ENCODE results near the gene SMARCD2. TPM values are rescaled to one million over a fixed set of nuclear protein-coding genes. Genes with fewer than 3 reads are reported as not detected.

The SMARCD2 gene
- total RNA-seq, result 61.5 and 65.2 TPM in 2 replicates

GRCh38 chr17:63842540-63843386 is at the start of gene SMARCD2:
Gene SMARCD2 (minus strand): TSS chr17:63842685. CDS start chr17:63842674, 11 bp downstream.

GRCh38 chr17:63881935-63882601 is 39.6 kb upstream of the SMARCD2 start, which contains the start of gene GH2:
Gene GH2 (minus strand): TSS chr17:63881944. CDS start chr17:63881801, 143 bp downstream.

GRCh38 chr17:63873577-63873976 is 31.1 kb upstream of the SMARCD2 start, which contains the start of gene CSH2:
Gene CSH2 (minus strand): TSS chr17:63873677. CDS start chr17:63873614, 63 bp downstream.

GRCh38 chr17:63827002-63827800 is 15.3 kb downstream of the SMARCD2 start, which contains the start of the genes FTSJ3 and PSMC5:
Gene FTSJ3 (minus strand): TSS chr17:63827663. CDS start chr17:63826902, 761 bp downstream.
Gene PSMC5 (plus strand): TSS chr17:63827431. CDS start chr17:63827491, 60 bp downstream.

Other genes starting within 250 kb of the SMARCD2 start
- 12.5 and 17.2 TPM in 2 replicates for gene TACO1, start 241.8 kb downstream of the SMARCD2 start, total RNA-seq
- gene MAP3K3, start 220.3 kb downstream of the SMARCD2 start, total RNA-seq, result 27.6 and 39.1 TPM in 2 replicates
- gene LIMD2, start 142.6 kb downstream of the SMARCD2 start, total RNA-seq, result 7.4 and 16.4 TPM in 2 replicates
- 21.1 and 23.8 TPM in 2 replicates for gene STRADA, start 100.9 kb downstream of the SMARCD2 start, total RNA-seq
- gene CCDC47, start 69.1 kb downstream of the SMARCD2 start, total RNA-seq, result 87.6 and 102 TPM in 2 replicates
- 68.6 and 103 TPM in 2 replicates for gene DDX42, start 68.5 kb downstream of the SMARCD2 start, total RNA-seq
- gene PSMC5, start 15.3 kb downstream of the SMARCD2 start, total RNA-seq, result 45.4 and 62.9 TPM in 2 replicates
- gene FTSJ3, start 15.0 kb downstream of the SMARCD2 start, total RNA-seq, result 57.6 and 65.3 TPM in 2 replicates
- not detected in 2 replicates for gene CSH2, start 31.0 kb upstream of the SMARCD2 start, total RNA-seq
- not detected in 2 replicates for gene GH2, start 39.3 kb upstream of the SMARCD2 start, total RNA-seq
- not detected in 2 replicates for gene CSH1, start 53.9 kb upstream of the SMARCD2 start, total RNA-seq
- not detected in 2 replicates for gene CSHL1, start 68.6 kb upstream of the SMARCD2 start, total RNA-seq
- gene GH1, start 76.2 kb upstream of the SMARCD2 start, total RNA-seq, result not detected in 2 replicates
- not detected in 2 replicates for gene CD79B, start 89.6 kb upstream of the SMARCD2 start, total RNA-seq
- not detected in 2 replicates for gene SCN4A, start 130.2 kb upstream of the SMARCD2 start, total RNA-seq
- 0.18 and 1.2 TPM in 2 replicates for gene PRR29, start 155.7 kb upstream of the SMARCD2 start, total RNA-seq
- gene ICAM2, start 177.9 kb upstream of the SMARCD2 start, total RNA-seq, result 2.1 and 4.2 TPM in 2 replicates